CD4-positive, alpha-beta T cell (primary cell): ENCODE measurements around the gene HERC3. TPM values are rescaled to one million over a fixed set of nuclear protein-coding genes. Genes with fewer than 3 reads are reported as not detected.

Experiments used
- ATAC-seq: fragments of 200-7000 bp; cut with Tn5 transposase; one replicate; pipeline ENCODE4 v1.10.0; 2022; ENCODE audit warnings: mild to moderate bottlenecking; ENCODE audit not compliant: poor library complexity
- CTCF ChIA-PET: fragments of 350-600 bp; sonication (Branson Sonifier 250); formaldehyde crosslinking; loops from one replicate; lab custom pipeline; 2021; ENCODE audit warnings: antibody characterized with exemption, inconsistent platforms; lab: Charles Lee
- POLR2A ChIA-PET: fragments of 350-600 bp; sonication (Branson Sonifier 250); formaldehyde crosslinking; loops from one replicate; lab custom pipeline; 2021; ENCODE audit warnings: antibody characterized with exemption, inconsistent platforms; lab: Charles Lee
- DNase-seq, 14 experiments: peaks; one replicate each; pipeline ENCODE4 v3.0.0-alpha.2; 2013 to 2020; ENCODE audit warnings: mixed read lengths in 2 of 14
- H3K27ac ChIP-seq, 2 donors: one replicate each; pipeline versions ENCODE4 v1.5.1 to v1.7.0; 2013; ENCODE audit warnings: low read length in 2 of 2, low read depth in 1 of 2, mild to moderate bottlenecking in 1 of 2
- H3K27me3 ChIP-seq, 2 experiments: 1 replicate in 1 of 2; 2 replicates in 1 of 2; pipeline versions ENCODE4 v1.6.1 to v1.7.0; 2013; ENCODE audit warnings: low read length in 2 of 2, control low read depth in 1 of 2, mild to moderate bottlenecking in 1 of 2, moderate library complexity in 1 of 2; ENCODE audit not compliant: insufficient read depth in 2 of 2, control insufficient read depth in 1 of 2
- H3K36me3 ChIP-seq: one replicate; pipeline ENCODE4 v1.6.1; 2013; ENCODE audit warnings: low read length, control low read depth; ENCODE audit not compliant: insufficient read depth
- H3K4me1 ChIP-seq: one replicate; pipeline ENCODE4 v1.6.1; 2013; ENCODE audit warnings: low read length, control low read depth; ENCODE audit not compliant: insufficient read depth
- H3K4me3 ChIP-seq: one replicate; pipeline ENCODE4 v1.5.1; 2013; ENCODE audit warnings: mild to moderate bottlenecking, low read length, moderate library complexity
- H3K9me3 ChIP-seq, 2 experiments: 1 replicate in 1 of 2; 2 replicates in 1 of 2; pipeline versions ENCODE4 v1.6.1 to v1.7.0; 2013; ENCODE audit warnings: low read length in 2 of 2, mild to moderate bottlenecking in 2 of 2, control low read depth in 1 of 2, moderate library complexity in 1 of 2; ENCODE audit not compliant: control insufficient read depth in 1 of 2, insufficient read depth in 1 of 2
- H3K27ac Mint-ChIP-seq: one replicate; pipeline ENCODE4 v1.8.0; 2020; ENCODE audit warnings: mixed read lengths
- H3K27me3 Mint-ChIP-seq: one replicate; pipeline ENCODE4 v1.8.0; 2021; ENCODE audit warnings: mixed read lengths
- H3K36me3 Mint-ChIP-seq: one replicate; pipeline ENCODE4 v1.8.0; 2021; ENCODE audit warnings: low read depth, mixed read lengths
- H3K4me1 Mint-ChIP-seq: one replicate; pipeline ENCODE4 v1.8.0; 2021; ENCODE audit warnings: low read depth, mixed read lengths
- H3K4me3 Mint-ChIP-seq: one replicate; pipeline ENCODE4 v1.8.0; 2020; ENCODE audit warnings: mild to moderate bottlenecking, mixed read lengths
- H3K9me3 Mint-ChIP-seq: one replicate; pipeline ENCODE4 v1.8.0; 2020; ENCODE audit warnings: mixed read lengths
- intact Hi-C, 2 experiments: fragments of 100-400 bp; cut with DNase I in 1 of 2; cut with micrococcal nuclease in 1 of 2; formaldehyde crosslinking; loops; one replicate each; pipeline versions ENCODE4 v1.15.1 to v1.9.0; 2023 to 2025; cut with DNase I, micrococcal nuclease
- total RNA-seq, 174 experiments: library from RNA in 2 of 174; stranded (reverse) in 2 of 174; gene quantifications; one replicate each; pipeline ENCODE4 v1.2.3 and lab custom pipeline; 2021 to 2026
- TF ChIP-seq, protein P1 (sequence below): fragments of 200-600 bp; IDR thresholded peaks from one replicate; pipeline ENCODE4 v1.8.0; 2022; ENCODE audit warnings: antibody characterized with exemption, mild to moderate bottlenecking

The HERC3 gene
- total RNA-seq, 2 experiments from 2014 or later, result 63.1 to 66.4 TPM

DNA sequence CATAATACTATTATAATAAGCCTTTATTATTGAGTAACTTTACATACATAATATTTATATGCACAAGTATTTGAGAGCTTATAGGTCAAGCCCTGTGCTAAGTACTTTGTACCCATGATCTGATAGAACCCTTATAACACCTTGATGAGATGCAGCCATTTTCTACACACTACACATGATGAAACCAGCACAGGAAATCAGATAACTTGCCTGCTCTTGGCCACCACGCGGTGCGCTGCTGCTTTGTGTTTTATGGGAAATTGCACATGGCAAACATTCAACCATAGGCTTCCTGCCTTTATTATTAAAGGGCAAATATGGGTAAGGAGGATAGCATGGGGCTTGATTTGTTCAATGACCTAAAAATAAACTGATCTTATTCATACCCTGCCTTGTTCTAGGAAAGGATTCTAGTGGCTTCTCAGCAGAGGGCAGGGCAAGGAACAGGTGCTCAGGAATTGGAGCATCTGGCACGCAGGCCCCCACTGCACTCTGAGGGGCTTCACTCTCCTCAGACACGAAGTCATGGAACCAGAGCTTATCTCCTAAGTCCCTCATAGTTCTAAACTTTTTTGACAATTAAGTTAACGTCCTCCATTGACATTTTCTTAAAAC is 137.0 kb downstream of the HERC3 start:
- Histone ChIP-seq H3K9me3 (no peaks in the 10 kb centered on the region), H3K36me3 (peaks cover 60% of the 10 kb centered on the region), H3K27me3 (no peaks in the 10 kb centered on the region), H3K27ac (no peak overlapping the region), H3K4me3 (no peak overlapping the region), H3K4me1 (no peaks in the 10 kb centered on the region)
- TF ChIP-seq, protein P1, sequence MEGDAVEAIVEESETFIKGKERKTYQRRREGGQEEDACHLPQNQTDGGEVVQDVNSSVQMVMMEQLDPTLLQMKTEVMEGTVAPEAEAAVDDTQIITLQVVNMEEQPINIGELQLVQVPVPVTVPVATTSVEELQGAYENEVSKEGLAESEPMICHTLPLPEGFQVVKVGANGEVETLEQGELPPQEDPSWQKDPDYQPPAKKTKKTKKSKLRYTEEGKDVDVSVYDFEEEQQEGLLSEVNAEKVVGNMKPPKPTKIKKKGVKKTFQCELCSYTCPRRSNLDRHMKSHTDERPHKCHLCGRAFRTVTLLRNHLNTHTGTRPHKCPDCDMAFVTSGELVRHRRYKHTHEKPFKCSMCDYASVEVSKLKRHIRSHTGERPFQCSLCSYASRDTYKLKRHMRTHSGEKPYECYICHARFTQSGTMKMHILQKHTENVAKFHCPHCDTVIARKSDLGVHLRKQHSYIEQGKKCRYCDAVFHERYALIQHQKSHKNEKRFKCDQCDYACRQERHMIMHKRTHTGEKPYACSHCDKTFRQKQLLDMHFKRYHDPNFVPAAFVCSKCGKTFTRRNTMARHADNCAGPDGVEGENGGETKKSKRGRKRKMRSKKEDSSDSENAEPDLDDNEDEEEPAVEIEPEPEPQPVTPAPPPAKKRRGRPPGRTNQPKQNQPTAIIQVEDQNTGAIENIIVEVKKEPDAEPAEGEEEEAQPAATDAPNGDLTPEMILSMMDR, result no peak
- ChIA-PET CTCF (no interaction called here), POLR2A (no interaction called here)
- ATAC-seq (no peak), DNase-seq (no peak)
- no peaks in the 10 kb centered on the region for H3K4me1 Mint-ChIP-seq
- peaks cover 62% of the 10 kb centered on the region for H3K36me3 Mint-ChIP-seq
- intact Hi-C loops, result no loop called here
- no peaks in the 10 kb centered on the region for H3K9me3 Mint-ChIP-seq
- H3K4me3 Mint-ChIP-seq, result no peak overlapping the region
- H3K27ac Mint-ChIP-seq, result peak overlapping the region; percentile 27
- H3K27me3 Mint-ChIP-seq, result no peaks in the 10 kb centered on the region

DNA sequence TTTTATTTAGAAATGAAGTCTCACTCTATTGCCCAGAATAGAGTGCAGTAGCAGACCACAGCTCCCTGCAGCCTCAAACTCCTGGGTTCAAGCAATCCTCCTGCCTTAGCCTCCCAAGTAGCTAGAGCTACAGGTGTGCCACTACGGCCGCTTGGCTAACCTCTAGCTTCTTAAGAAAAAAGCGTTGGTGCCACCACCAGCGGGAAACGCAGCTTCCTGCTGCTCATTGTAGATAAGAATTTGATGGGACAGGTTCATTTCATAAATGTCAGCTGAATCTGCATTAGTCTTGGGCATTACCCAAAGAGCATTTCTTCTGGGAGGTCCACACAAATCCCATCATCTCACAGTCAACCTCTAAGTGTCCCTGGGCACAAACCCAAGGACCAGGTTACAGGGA is 138.5 kb downstream of the HERC3 start:
- Mint-ChIP-seq H3K36me3 (peaks cover 48% of the 10 kb centered on the region), H3K27ac (no peak overlapping the region), H3K9me3 (no peaks in the 10 kb centered on the region), H3K4me3 (no peak overlapping the region), H3K27me3 (no peaks in the 10 kb centered on the region), H3K4me1 (no peaks in the 10 kb centered on the region)
- Histone ChIP-seq H3K36me3 (peaks cover 49% of the 10 kb centered on the region), H3K27ac (no peak overlapping the region), H3K4me3 (no peak overlapping the region), H3K4me1 (no peaks in the 10 kb centered on the region), H3K27me3 (no peaks in the 10 kb centered on the region), H3K9me3 (no peaks in the 10 kb centered on the region)
- intact Hi-C loops, result no loop called here
- ChIA-PET POLR2A (no interaction called here), CTCF (interaction anchor here (1.3 kb wide), 1 partner anchor 13 kb away, joined by 3 read pairs; no protein-coding TSS in a partner anchor)
- DNase-seq, result no peak
- TF ChIP-seq, protein P1, result no peak
- no peak for ATAC-seq

DNA sequence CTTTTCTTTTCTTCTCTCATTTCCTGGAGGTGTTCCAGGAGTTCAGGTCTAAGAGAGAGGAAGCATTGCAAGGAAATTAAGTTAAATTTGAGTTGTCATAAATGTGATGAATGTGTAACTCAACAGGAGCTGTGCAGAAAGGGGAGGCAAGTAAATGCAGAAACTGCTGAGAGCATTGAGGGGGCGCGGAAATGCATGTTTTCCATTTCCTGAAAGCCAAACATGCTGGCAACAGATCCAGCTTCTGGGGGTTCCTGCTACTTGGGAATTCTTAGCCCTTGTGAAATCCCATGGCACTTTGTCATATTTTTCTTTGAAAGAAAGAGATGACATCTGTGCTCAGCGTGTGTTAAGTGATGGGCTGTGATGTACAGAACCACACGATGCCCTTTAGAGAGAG is 139.1 kb downstream of the HERC3 start:
- TF ChIP-seq, protein P1, result no peak
- Mint-ChIP-seq H3K4me3 (no peak overlapping the region), H3K9me3 (no peaks in the 10 kb centered on the region), H3K36me3 (peaks cover 42% of the 10 kb centered on the region), H3K27ac (no peak overlapping the region), H3K4me1 (peaks cover 2% of the 10 kb centered on the region), H3K27me3 (no peaks in the 10 kb centered on the region)
- Histone ChIP-seq H3K27ac (no peak overlapping the region), H3K36me3 (peaks cover 46% of the 10 kb centered on the region), H3K4me1 (no peaks in the 10 kb centered on the region), H3K4me3 (no peak overlapping the region), H3K9me3 (no peaks in the 10 kb centered on the region), H3K27me3 (no peaks in the 10 kb centered on the region)
- ChIA-PET POLR2A (no interaction called here), CTCF (interaction anchor here (1.3 kb wide), 1 partner anchor 12 kb away, joined by 3 read pairs; no protein-coding TSS in a partner anchor)
- no peak for DNase-seq
- no peak for ATAC-seq
- intact Hi-C loops, result no loop called here
